HG03045 (cell line): ENCODE results near the gene OTOG.
"Not testable (repeated sequence)": the region's sequence is repeated elsewhere in the genome, so short reads cannot be mapped to it uniquely, and the experiment has no call there.

Source experiments
- ATAC-seq: cut with Tn5 transposase; IDR thresholded peaks from one replicate; pipeline ENCODE4 v1.9.1; 2021; ENCODE audit warnings: mild to moderate bottlenecking, moderate library complexity; ENCODE audit not compliant: unreplicated experiment

The OTOG gene

GRCh38 chr11:17613428-17613962 is 66.4 kb downstream of the OTOG start:
- ATAC-seq = no peak

GRCh38 chr11:17613983-17614382 is 66.9 kb downstream of the OTOG start:
- ATAC-seq = no peak

- not testable (repeated sequence) for ATAC-seq
Measured at GRCh38 chr11:17622711-17623110, 75.7 kb downstream of the OTOG start.

GRCh38 chr11:17629113-17629512 is 82.1 kb downstream of the OTOG start:
- no peak for ATAC-seq

GRCh38 chr11:17630936-17631335 is 83.9 kb downstream of the OTOG start:
- ATAC-seq = no peak

- no peak for ATAC-seq
Measured at GRCh38 chr11:17631702-17632365, 84.8 kb downstream of the OTOG start.

- ATAC-seq = no peak
Measured at GRCh38 chr11:17633279-17633986, 86.4 kb downstream of the OTOG start.

- no peak for ATAC-seq
Measured at GRCh38 chr11:17633987-17634775, 87.1 kb downstream of the OTOG start.

- no peak for ATAC-seq
Measured at GRCh38 chr11:17634776-17635550, 87.9 kb downstream of the OTOG start.

- ATAC-seq = no peak
Measured at GRCh38 chr11:17635551-17635938, 88.5 kb downstream of the OTOG start.

GRCh38 chr11:17636721-17637120 is 89.7 kb downstream of the OTOG start:
- ATAC-seq = no peak

GRCh38 chr11:17637901-17638300 is 90.8 kb downstream of the OTOG start:
- no peak for ATAC-seq

- ATAC-seq = no peak
Measured at GRCh38 chr11:17638311-17638710, 91.3 kb downstream of the OTOG start.

- no peak for ATAC-seq
Measured at GRCh38 chr11:17639091-17639490, 92.0 kb downstream of the OTOG start.

- ATAC-seq = no peak
Measured at GRCh38 chr11:17639781-17640180, 92.7 kb downstream of the OTOG start.

- ATAC-seq = no peak
Measured at GRCh38 chr11:17640493-17641164, 93.6 kb downstream of the OTOG start.

GRCh38 chr11:17641792-17642350 is 94.8 kb downstream of the OTOG start:
- no peak for ATAC-seq

- no peak for ATAC-seq
Measured at GRCh38 chr11:17642370-17642769, 95.3 kb downstream of the OTOG start.

- no peak for ATAC-seq
Measured at GRCh38 chr11:17642980-17643379, 95.9 kb downstream of the OTOG start.
